NCI-H345 treated with DMSO at 0.1 percent for 48 hours (cell line): ENCODE measurements around the gene RAB3GAP2.
A peak's percentile ranks its signal among the peaks of the same experiment; 100 is the strongest.
"Not testable (repeated sequence)": the region's sequence is repeated elsewhere in the genome, so short reads cannot be mapped to it uniquely, and the experiment has no call there.

Experiments used
- DNase-seq: peaks from one replicate; lab custom pipeline; 2025; ENCODE audit not compliant: unreplicated experiment; lab: John Stamatoyannopoulos, UW

Gene RAB3GAP2

GRCh38 chr1:220149742-220150141, 122.5 kb downstream of the RAB3GAP2 start:
- no peak for DNase-seq

DNA sequence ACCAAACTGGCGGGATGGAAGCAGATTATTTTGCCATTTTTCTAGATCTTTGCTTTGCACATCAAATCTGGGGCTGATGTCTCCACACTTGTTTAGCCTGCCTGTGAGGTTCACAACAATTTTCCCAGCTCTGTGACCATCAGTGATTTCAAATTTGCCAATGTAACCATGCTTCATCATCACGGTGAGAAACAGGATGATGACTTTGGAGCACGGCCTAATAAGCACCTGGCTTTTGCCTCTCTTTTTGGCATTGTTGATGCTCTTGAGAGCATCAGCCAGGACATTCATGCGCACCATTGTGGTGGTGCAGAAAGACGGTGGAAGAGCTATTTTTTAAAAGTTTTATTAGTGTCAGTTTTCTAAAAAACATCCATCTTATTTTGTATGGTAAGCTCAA, 128.2 kb downstream of the RAB3GAP2 start:
- no peak for DNase-seq

- no peak for DNase-seq
Observed at GRCh38 chr1:220139966-220140365, 132.3 kb downstream of the RAB3GAP2 start.

- no peak for DNase-seq
Observed at GRCh38 chr1:220137019-220137786, 135.1 kb downstream of the RAB3GAP2 start.

DNA sequence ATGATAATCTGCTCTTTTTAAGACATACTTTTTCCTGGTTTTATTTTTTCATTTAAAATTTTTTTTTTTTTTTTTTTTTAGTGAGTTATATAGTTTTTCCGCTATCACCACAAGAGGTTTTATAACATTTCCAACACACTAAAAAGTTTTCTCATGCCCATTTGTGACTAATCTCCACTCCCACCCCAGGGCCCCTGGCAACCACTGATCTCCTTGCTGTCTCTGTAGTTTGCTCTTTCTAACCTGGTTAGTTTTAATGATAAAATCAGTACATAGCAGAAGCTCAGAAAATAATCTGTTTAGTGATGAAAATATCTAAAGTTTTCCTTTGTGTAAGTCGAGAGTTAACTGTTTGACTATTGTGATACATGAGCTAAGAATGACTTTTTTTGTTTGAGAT, 136.5 kb downstream of the RAB3GAP2 start:
- DNase-seq: no peak

- DNase-seq: no peak
Observed at GRCh38 chr1:220129479-220130210, 142.6 kb downstream of the RAB3GAP2 start.

GRCh38 chr1:220127076-220127475, 145.2 kb downstream of the RAB3GAP2 start:
- DNase-seq: no peak

DNA sequence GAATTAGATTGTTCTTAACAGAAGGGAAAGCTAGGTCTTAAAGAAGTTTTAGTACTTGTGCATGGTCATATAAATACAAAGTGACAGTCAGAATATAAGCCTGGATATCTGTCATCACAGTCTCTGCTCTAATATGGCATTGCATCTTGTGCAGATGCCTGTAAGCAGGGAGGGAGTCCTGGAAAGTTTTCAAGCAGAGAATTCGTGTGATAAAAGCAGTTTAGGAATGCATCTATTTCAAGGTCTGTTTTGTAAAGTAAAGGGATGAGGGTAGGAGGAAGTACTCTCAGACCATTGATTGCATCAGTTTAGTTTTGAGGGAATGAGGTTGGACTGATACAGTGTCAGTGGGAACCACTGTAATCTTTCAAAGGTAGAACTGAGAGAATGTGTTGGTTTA, 147.7 kb downstream of the RAB3GAP2 start:
- no peak for DNase-seq

GRCh38 chr1:220123889-220124288, 148.4 kb downstream of the RAB3GAP2 start:
- DNase-seq: peak; percentile 6

- no peak for DNase-seq
Observed at GRCh38 chr1:220123066-220123465, 149.2 kb downstream of the RAB3GAP2 start.

GRCh38 chr1:220121791-220122530, 150.3 kb downstream of the RAB3GAP2 start:
- no peak for DNase-seq

DNA sequence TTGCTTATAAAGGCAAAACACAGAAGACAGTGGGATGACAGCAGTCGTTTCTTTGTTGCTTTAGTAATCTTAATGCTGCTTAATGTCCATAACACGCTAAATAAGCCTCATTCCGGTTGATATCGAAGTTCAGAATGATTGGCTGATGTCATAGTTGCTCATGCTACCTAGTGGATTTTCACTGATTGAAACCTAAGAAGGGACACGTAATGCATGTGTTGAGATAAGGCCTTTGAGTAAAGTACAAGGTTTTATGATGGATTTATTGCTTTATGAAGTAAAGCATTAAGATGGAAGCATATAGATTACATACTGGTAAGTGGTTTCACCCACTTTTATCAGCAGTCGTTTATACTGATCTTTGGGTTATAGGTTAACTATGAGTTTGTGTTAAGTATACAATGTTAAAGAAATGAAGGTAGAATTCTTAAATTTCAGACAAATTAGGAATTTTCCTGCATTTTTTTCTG, 153.2 kb downstream of the RAB3GAP2 start:
- DNase-seq: no peak

GRCh38 chr1:220113136-220113695, 159.0 kb downstream of the RAB3GAP2 start:
- no peak for DNase-seq

GRCh38 chr1:220112600-220112999, 159.7 kb downstream of the RAB3GAP2 start:
- DNase-seq: not testable (repeated sequence)

DNA sequence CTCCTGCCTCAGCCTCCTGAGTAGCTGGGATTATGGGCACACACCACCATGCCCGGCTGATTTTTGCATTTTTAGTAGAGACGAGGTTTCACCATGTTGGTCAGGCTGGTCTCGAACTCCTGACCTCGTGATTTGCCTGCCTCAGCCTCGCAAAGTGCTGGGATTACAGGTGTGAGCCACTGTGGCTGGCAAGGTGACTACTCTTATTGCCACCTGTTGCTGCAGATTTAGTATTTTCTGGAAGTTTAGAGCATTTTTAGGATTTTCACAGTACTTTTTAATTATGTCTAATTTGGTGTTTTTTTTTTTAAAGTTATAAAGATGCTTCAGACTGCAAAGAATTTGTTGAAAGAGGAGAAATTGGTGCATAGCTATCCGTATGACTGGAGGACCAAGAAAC, 161.8 kb downstream of the RAB3GAP2 start:
- DNase-seq: not testable (repeated sequence)

DNA sequence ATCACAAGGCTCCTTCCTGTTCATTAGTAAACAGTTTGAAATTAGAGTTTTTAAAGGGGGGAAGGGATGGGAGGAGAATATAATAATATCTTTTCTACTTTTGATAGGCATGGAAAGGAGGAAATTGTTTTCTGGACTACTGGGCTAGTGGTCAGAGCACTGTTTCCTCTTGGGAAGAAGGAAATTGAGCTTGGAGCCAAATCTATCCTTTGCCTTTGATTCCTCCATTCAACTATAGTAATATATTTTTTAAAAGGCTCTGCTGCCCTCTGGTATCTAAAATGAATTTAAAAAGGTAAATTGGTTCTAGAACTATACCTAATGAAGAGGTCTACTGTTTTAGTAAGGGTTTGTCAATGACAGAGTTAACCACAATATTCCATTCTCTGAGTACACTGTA, 172.4 kb downstream of the RAB3GAP2 start:
- no peak for DNase-seq
